H1 (cell line): ENCODE data around the gene CDH12.

Experiments used
- BACH1 ChIP-seq: IDR thresholded peaks from 2 replicates; pipeline ENCODE4 v1.6.1; 2012; ENCODE audit warnings: low read length, improper control_type of control experiment
- CBX5 ChIP-seq: fragments of 300-800, 300-1000 bp; sonication (generic); IDR thresholded peaks from 2 replicates; pipeline ENCODE4 v1.7.1; 2016; ENCODE audit warnings: antibody characterized with exemption, low read length, low read depth
- CTCF ChIP-seq, 3 experiments: IDR thresholded peaks; 1 replicate in 2 of 3; 2 replicates in 1 of 3; pipeline versions ENCODE4 v1.5.1 to v1.6.1; 2011; ENCODE audit warnings: low read length in 3 of 3, mild to moderate bottlenecking in 3 of 3, inconsistent platforms in 2 of 3, low read depth in 1 of 3, moderate library complexity in 1 of 3; ENCODE audit not compliant: insufficient read depth in 1 of 3; ENCODE audit errors: control extremely low read depth in 1 of 3
- EP300 ChIP-seq, 2 experiments: IDR thresholded peaks; 1 replicate in 1 of 2; 2 replicates in 1 of 2; pipeline ENCODE4 v1.6.1; 2011 to 2012; ENCODE audit warnings: low read depth in 2 of 2, low read length in 2 of 2, mild to moderate bottlenecking in 2 of 2, borderline replicate concordance in 1 of 2, inconsistent platforms in 1 of 2, moderate library complexity in 1 of 2
- KDM1A ChIP-seq: fragments of 200-600, 300-600 bp; sonication (generic); IDR thresholded peaks from 2 replicates; pipeline ENCODE4 v1.7.1; 2016; ENCODE audit warnings: mild to moderate bottlenecking, low read length, borderline replicate concordance
- POLR2A ChIP-seq, 2 experiments: IDR thresholded peaks; 1 replicate in 1 of 2; 2 replicates in 1 of 2; pipeline ENCODE4 v1.6.1; 2011; ENCODE audit warnings: low read depth in 2 of 2, low read length in 2 of 2, mild to moderate bottlenecking in 2 of 2; ENCODE audit errors: control extremely low read depth in 1 of 2
- RBBP5 ChIP-seq: IDR thresholded peaks from 2 replicates; pipeline ENCODE4 v1.7.1; 2012; ENCODE audit warnings: low read depth, mild to moderate bottlenecking, inconsistent platforms, low read length, moderate library complexity, borderline replicate concordance
- SAP30 ChIP-seq: fragments of 300-600 bp; sonication (generic); IDR thresholded peaks from 2 replicates; pipeline ENCODE4 v1.7.1; 2012; ENCODE audit warnings: low read length, moderate library complexity, mild to moderate bottlenecking, inconsistent platforms; ENCODE audit not compliant: insufficient read depth, insufficient replicate concordance
- TAF1 ChIP-seq: IDR thresholded peaks from 2 replicates; pipeline ENCODE4 v1.6.1; 2011; ENCODE audit warnings: mild to moderate bottlenecking, low read depth, low read length

GRCh38 chr5:21783074-21783679 lies 1070.0 kb downstream of the CDH12 start:
- TF ChIP-seq POLR2A (IDR thresholded peaks at IDR 0.05; ENCODE audit: control extremely low read depth in 1 of 2, low read depth in 2 of 2, low read length in 2 of 2) = no peak
- no peak for TF ChIP-seq CTCF (IDR thresholded peaks at IDR 0.05; ENCODE audit: control extremely low read depth in 1 of 3, insufficient read depth in 1 of 3, low read depth in 1 of 3, low read length in 3 of 3)
- no peak for TF ChIP-seq RBBP5
- no peak for TF ChIP-seq SAP30
- no peak for TF ChIP-seq BACH1
- no peak for TF ChIP-seq EP300 (IDR thresholded peaks at IDR 0.05; ENCODE audit: borderline replicate concordance in 1 of 2, low read depth in 2 of 2, low read length in 2 of 2)
- TF ChIP-seq KDM1A = no peak
- no peak for TF ChIP-seq CBX5
- TF ChIP-seq TAF1 = no peak
